GM23248 (cell line): ENCODE measurements around the gene ADAM8.

ENCODE experiments used
- EZH2 ChIP-seq: fragments of 200-600 bp; sonication (generic); IDR thresholded peaks from 2 replicates; pipeline ENCODE4 v1.6.1; 2018; ENCODE audit warnings: antibody characterized with exemption, mild to moderate bottlenecking; ENCODE audit not compliant: insufficient read depth, poor library complexity, severe bottlenecking
- EZH2phosphoT487 ChIP-seq: fragments of 200-600 bp; sonication (generic); IDR thresholded peaks from 2 replicates; pipeline ENCODE4 v1.6.1; 2018; ENCODE audit warnings: antibody characterized with exemption, moderate library complexity, mild to moderate bottlenecking, low read depth; ENCODE audit not compliant: insufficient read depth

DNA sequence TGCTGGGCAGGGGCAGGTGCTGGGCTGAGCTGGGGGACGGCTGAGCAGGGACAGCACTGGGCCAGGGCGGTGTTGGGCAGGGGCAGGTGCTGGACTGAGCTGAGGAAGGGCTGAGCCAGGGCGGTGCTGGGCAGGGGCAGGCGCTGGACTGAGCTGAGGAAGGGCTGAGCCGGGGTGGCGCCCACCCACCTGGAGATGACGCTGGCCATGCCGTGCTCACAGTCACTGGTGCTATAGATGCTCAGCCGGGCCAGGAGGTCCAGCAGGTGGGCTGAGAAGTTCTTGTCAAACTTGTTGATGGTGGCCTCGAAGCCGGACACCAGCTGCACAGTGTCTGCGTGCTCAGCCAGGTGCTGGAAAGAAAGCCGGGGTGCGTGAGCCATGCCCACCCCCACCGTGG is 4.4 kb upstream of the ADAM8 start:
- TF ChIP-seq EZH2phosphoT487: no peak
- TF ChIP-seq EZH2: no peak
